ENCODE results near the gene ATP2C2. TPM values are rescaled to one million over a fixed set of nuclear protein-coding genes. Genes with fewer than 3 reads are reported as not detected.

The ATP2C2 gene
- polyA plus RNA-seq, 10 donors: 0.27 to 1.9 (median 0.44) TPM

DNA sequence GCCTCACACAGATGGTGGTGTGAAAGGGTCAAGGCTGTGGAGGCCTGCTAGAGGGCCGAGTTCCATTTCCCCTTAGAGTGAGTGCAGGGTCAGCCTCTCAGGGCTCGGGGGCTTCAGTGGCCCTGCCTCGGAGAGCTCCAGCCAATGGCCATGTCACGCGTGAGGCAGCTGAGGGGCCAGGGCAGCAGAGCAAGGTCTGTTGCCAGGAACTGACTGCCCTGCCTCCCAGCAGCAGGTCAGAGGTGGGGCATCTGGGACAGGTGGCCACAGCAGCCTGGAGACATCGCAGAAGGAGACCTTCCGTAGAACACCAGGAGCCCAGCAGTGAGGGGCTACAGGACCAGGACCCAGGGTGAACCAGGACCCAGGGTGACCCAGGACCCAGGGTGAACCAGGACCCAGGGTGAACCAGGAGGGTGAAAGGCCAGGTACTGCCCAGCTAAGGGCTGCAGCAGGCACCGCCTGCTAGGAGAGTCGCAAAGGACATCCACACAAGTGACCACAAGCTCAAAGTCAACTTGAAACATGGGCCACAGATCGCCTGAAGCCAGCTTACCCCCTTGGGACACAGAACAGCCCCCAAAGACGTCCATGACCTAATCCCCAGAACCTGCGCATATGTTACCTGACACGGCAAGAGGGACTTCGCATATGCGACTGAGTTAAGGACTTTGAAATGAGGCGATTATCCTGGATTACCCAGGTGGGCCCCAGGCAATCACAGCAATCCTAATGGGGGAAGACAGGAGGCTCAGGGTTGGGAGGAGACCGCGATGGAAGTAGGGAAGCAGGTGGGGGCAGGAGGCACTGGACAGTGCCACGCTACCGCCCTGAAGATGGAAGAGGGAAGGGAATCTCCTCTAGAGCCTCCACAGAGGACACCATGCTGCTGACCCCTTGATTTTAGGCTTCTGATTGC lies 141.0 kb downstream of the ATP2C2 start:
- no peak for DNase-seq

GRCh38 chr16:84511180-84511800 lies 143.0 kb downstream of the ATP2C2 start:
- peak; percentile 78 to 92 (median 92) for DNase-seq

GRCh38 chr16:84511831-84512230 lies 143.5 kb downstream of the ATP2C2 start:
- DNase-seq: no peak

GRCh38 chr16:84513123-84513522 lies 144.8 kb downstream of the ATP2C2 start:
- peak in 1 of 3 donors; percentile 52 for DNase-seq

GRCh38 chr16:84513666-84514065 lies 145.3 kb downstream of the ATP2C2 start:
- DNase-seq: no peak

Other genes with a start within 250 kb of the ATP2C2 start
- gene HSDL1, start 223.4 kb upstream of the ATP2C2 start, polyA plus RNA-seq (ENCODE audit: insufficient read length in 10 of 10): 10 to 100 TPM; 14.4 to 23.6 (median 17.7) TPM
- gene DNAAF1, start 223.2 kb upstream of the ATP2C2 start, polyA plus RNA-seq (ENCODE audit: insufficient read length in 10 of 10): 1 to 10 TPM in 1 of 10 donors, under 1 TPM in 9; 0.09 to 1.3 (median 0.37) TPM
- gene TAF1C, start 181.5 kb upstream of the ATP2C2 start, polyA plus RNA-seq (ENCODE audit: insufficient read length in 10 of 10): 10 to 100 TPM; 16.8 to 39.7 (median 24.4) TPM
- gene ADAD2, start 177.4 kb upstream of the ATP2C2 start, polyA plus RNA-seq (ENCODE audit: insufficient read length in 10 of 10): 1 to 10 TPM in 2 of 10 donors, under 1 TPM in 8; 0.43 to 1.1 (median 0.87) TPM
- gene KCNG4, start 128.5 kb upstream of the ATP2C2 start, polyA plus RNA-seq (ENCODE audit: insufficient read length in 10 of 10): under 1 TPM in 3 of 10 donors, not detected in 7; 0.05 to 0.08 (median 0.05) TPM
- gene WFDC1, start 73.7 kb upstream of the ATP2C2 start, polyA plus RNA-seq (ENCODE audit: insufficient read length in 10 of 10): 1 to 10 TPM in 9 of 10 donors, under 1 TPM in 1; 0.77 to 2.6 (median 1.5) TPM
- gene MEAK7, start 136.1 kb downstream of the ATP2C2 start, polyA plus RNA-seq (ENCODE audit: insufficient read length in 10 of 10): 10 to 100 TPM in 3 of 10 donors, 1 to 10 TPM in 7; 8.9 to 13.8 (median 9.7) TPM
- gene COTL1, start 249.5 kb downstream of the ATP2C2 start, polyA plus RNA-seq (ENCODE audit: insufficient read length in 10 of 10): 10 to 100 TPM; 23.0 to 43.3 (median 28.5) TPM

All from muscle of back (tissue), 11 donors.